OCI-LY1 (cell line): ENCODE results near the gene SLC37A4.

Experiments
- EZH2 ChIP-seq: fragments of 200-600 bp; sonication (generic), shearing (Covaris generic); IDR thresholded peaks from 2 replicates; pipeline ENCODE4 v1.8.0; 2017; ENCODE audit warnings: borderline replicate concordance, mixed run types, mild to moderate bottlenecking, antibody characterized with exemption, low read length, moderate library complexity, mixed read lengths
- TF ChIP-seq, protein P1 (sequence below): fragments of 200-600 bp; sonication (generic), shearing (Covaris generic); IDR thresholded peaks from 2 replicates; pipeline ENCODE4 v1.5.1; 2017; ENCODE audit warnings: mild to moderate bottlenecking, antibody characterized with exemption, low read length, moderate library complexity, mixed read lengths

DNA sequence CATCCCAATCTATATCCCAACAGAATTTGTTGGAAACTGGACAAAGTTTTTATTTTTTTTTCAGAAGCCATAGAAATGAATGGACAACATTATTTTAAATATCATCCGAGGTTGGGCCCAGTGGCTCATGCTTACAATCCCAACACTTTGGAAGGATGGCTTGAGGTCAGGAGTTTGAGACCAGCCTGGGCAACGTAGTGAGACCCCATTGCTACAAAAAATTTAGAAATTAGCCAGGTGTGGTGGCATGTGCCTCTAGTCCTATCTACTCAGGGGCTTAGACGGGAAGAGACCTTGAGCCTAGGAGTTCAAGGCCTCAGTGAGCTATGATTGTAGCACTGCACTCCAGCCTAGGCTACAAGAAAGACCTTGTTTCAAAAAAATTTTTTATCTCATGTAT lies 4.1 kb upstream of the SLC37A4 start:
- TF ChIP-seq, protein P1, sequence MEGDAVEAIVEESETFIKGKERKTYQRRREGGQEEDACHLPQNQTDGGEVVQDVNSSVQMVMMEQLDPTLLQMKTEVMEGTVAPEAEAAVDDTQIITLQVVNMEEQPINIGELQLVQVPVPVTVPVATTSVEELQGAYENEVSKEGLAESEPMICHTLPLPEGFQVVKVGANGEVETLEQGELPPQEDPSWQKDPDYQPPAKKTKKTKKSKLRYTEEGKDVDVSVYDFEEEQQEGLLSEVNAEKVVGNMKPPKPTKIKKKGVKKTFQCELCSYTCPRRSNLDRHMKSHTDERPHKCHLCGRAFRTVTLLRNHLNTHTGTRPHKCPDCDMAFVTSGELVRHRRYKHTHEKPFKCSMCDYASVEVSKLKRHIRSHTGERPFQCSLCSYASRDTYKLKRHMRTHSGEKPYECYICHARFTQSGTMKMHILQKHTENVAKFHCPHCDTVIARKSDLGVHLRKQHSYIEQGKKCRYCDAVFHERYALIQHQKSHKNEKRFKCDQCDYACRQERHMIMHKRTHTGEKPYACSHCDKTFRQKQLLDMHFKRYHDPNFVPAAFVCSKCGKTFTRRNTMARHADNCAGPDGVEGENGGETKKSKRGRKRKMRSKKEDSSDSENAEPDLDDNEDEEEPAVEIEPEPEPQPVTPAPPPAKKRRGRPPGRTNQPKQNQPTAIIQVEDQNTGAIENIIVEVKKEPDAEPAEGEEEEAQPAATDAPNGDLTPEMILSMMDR, result no peak
- TF ChIP-seq EZH2, result no peak
